MM.1S (cell line): ENCODE results near the gene GRPR.

Source experiments
- DNase-seq: peaks from one replicate; pipeline ENCODE4 v3.0.0-alpha.2; 2015
- H2AFZ ChIP-seq: fragments of 300-600 bp; sonication (generic); 2 replicates; pipeline ENCODE4 v1.6.0; 2016; ENCODE audit warnings: antibody characterized with exemption, low read length
- H3F3A ChIP-seq: fragments of 300-600 bp; sonication (generic); 2 replicates; pipeline ENCODE4 v1.6.1; 2016; ENCODE audit warnings: mild to moderate bottlenecking, antibody characterized with exemption, low read length, moderate library complexity, mixed read lengths; ENCODE audit not compliant: insufficient read depth
- H3K27ac ChIP-seq: fragments of 300-600 bp; sonication (generic); 2 replicates; pipeline ENCODE4 v1.5.1; 2016; ENCODE audit warnings: mild to moderate bottlenecking, low read length
- H3K27me3 ChIP-seq: fragments of 300-600 bp; sonication (generic); replicated peaks from 2 replicates; pipeline ENCODE4 v1.6.0; 2016; ENCODE audit warnings: low read length; ENCODE audit not compliant: insufficient read depth
- H3K36me3 ChIP-seq: fragments of 300-600 bp; sonication (generic); replicated peaks from 2 replicates; pipeline ENCODE4 v1.6.1; 2016; ENCODE audit warnings: mild to moderate bottlenecking, low read length, mixed read lengths; ENCODE audit not compliant: insufficient read depth
- H3K4me1 ChIP-seq: fragments of 300-600 bp; sonication (generic); 2 replicates; pipeline ENCODE4 v1.6.1; 2016; ENCODE audit warnings: low read length, mixed read lengths
- H3K4me2 ChIP-seq: fragments of 300-600 bp; sonication (generic); 2 replicates; pipeline ENCODE4 v1.6.0; 2016; ENCODE audit warnings: low read depth, low read length
- H3K4me3 ChIP-seq: fragments of 300-600 bp; sonication (generic); 2 replicates; pipeline ENCODE4 v1.5.1; 2016; ENCODE audit warnings: low read length, mixed read lengths
- H3K79me2 ChIP-seq: fragments of 300-600 bp; sonication (generic); 2 replicates; pipeline ENCODE4 v1.6.1; 2016; ENCODE audit warnings: mixed run types, low read length, mixed read lengths
- H3K9ac ChIP-seq: fragments of 300-600 bp; sonication (generic); 2 replicates; pipeline ENCODE4 v1.6.1; 2016; ENCODE audit warnings: low read length, mixed read lengths
- H3K9me2 ChIP-seq: fragments of 300-600 bp; sonication (generic); replicated peaks from 2 replicates; pipeline ENCODE4 v1.6.1; 2016; ENCODE audit warnings: mild to moderate bottlenecking, low read length, mixed read lengths; ENCODE audit not compliant: insufficient read depth
- H3K9me3 ChIP-seq: fragments of 300-600 bp; sonication (generic); replicated peaks from 2 replicates; pipeline ENCODE4 v1.6.1; 2016; ENCODE audit warnings: mild to moderate bottlenecking, low read length, mixed read lengths; ENCODE audit not compliant: insufficient read depth
- H4K20me1 ChIP-seq: fragments of 300-600 bp; sonication (generic); 2 replicates; pipeline ENCODE4 v1.6.1; 2016; ENCODE audit warnings: mild to moderate bottlenecking, low read length, moderate library complexity, mixed read lengths; ENCODE audit not compliant: insufficient read depth
- CTCF ChIP-seq: fragments of 300-600 bp; sonication (generic); IDR thresholded peaks from 2 replicates; pipeline ENCODE4 v1.5.1; 2016; ENCODE audit warnings: antibody characterized with exemption, low read length, mixed read lengths
- EZH2 ChIP-seq: fragments of 300-600 bp; sonication (generic); optimal IDR thresholded peaks from 2 replicates; pipeline ENCODE3; 2017; ENCODE audit warnings: low read depth, mild to moderate bottlenecking, antibody characterized with exemption, low read length, mixed read lengths
- EZH2phosphoT487 ChIP-seq: fragments of 300-600 bp; sonication (generic); IDR thresholded peaks from 2 replicates; pipeline ENCODE4 v1.6.1; 2018; ENCODE audit warnings: antibody characterized with exemption, low read length

GRPR gene

GRCh38 chrX:16191605-16192004 is 68.2 kb downstream of the GRPR start:
- H3K79me2 ChIP-seq: no peaks in the 10 kb centered on the region

GRCh38 chrX:16196829-16197228 is 73.5 kb downstream of the GRPR start:
- no peak for TF ChIP-seq CTCF
- Histone ChIP-seq H3K9me3 (no peaks in the 10 kb centered on the region), H3K9me2 (no peaks in the 10 kb centered on the region), H3K27ac (no peak overlapping the region), H2AFZ (no peak overlapping the region), H3K4me3 (no peak overlapping the region), H3K79me2 (no peaks in the 10 kb centered on the region), H3K36me3 (no peaks in the 10 kb centered on the region), H4K20me1 (no peaks in the 10 kb centered on the region), H3K4me1 (no peaks in the 10 kb centered on the region), H3K9ac (no peak overlapping the region), H3K27me3 (no peaks in the 10 kb centered on the region), H3F3A (no peaks in the 10 kb centered on the region), H3K4me2 (no peak overlapping the region)
- DNase-seq: no peak

More at GRCh38 chrX:16191605-16192004, 68.2 kb downstream of the GRPR start:
- no peaks in the 10 kb centered on the region for H3F3A ChIP-seq
- no peaks in the 10 kb centered on the region for H3K9me3 ChIP-seq
- no peaks in the 10 kb centered on the region for H3K27me3 ChIP-seq
- H3K27ac ChIP-seq: no peak overlapping the region
- DNase-seq: no peak
- H3K4me3 ChIP-seq: no peak overlapping the region
- H2AFZ ChIP-seq: no peak overlapping the region
- H3K4me2 ChIP-seq: no peak overlapping the region
- H3K9me2 ChIP-seq: no peaks in the 10 kb centered on the region
- no peaks in the 10 kb centered on the region for H3K4me1 ChIP-seq
- no peaks in the 10 kb centered on the region for H4K20me1 ChIP-seq
- H3K36me3 ChIP-seq: no peaks in the 10 kb centered on the region
- no peak for TF ChIP-seq CTCF
- TF ChIP-seq EZH2: no peak
- no peak for TF ChIP-seq EZH2phosphoT487
- no peak overlapping the region for H3K9ac ChIP-seq

- Histone ChIP-seq H3F3A (no peaks in the 10 kb centered on the region), H3K27me3 (no peaks in the 10 kb centered on the region), H4K20me1 (no peaks in the 10 kb centered on the region), H3K9me2 (no peaks in the 10 kb centered on the region), H2AFZ (no peak overlapping the region), H3K4me1 (no peaks in the 10 kb centered on the region), H3K9me3 (no peaks in the 10 kb centered on the region), H3K4me3 (no peak overlapping the region), H3K36me3 (no peaks in the 10 kb centered on the region), H3K79me2 (no peaks in the 10 kb centered on the region), H3K27ac (no peak overlapping the region), H3K9ac (no peak overlapping the region), H3K4me2 (no peak overlapping the region)
- TF ChIP-seq EZH2phosphoT487: no peak
- no peak for TF ChIP-seq EZH2
- TF ChIP-seq CTCF: no peak
- no peak for DNase-seq
These were observed 76.0 kb downstream of the GRPR start for GRCh38 chrX:16199343-16199742.

GRCh38 chrX:16202943-16203342 is 79.6 kb downstream of the GRPR start:
- TF ChIP-seq CTCF: no peak
- TF ChIP-seq EZH2phosphoT487: no peak
- TF ChIP-seq EZH2: no peak
- H3K27ac ChIP-seq: no peak overlapping the region
- no peaks in the 10 kb centered on the region for H3K4me1 ChIP-seq

More at GRCh38 chrX:16202943-16203342, 79.6 kb downstream of the GRPR start:
- no peaks in the 10 kb centered on the region for H3K36me3 ChIP-seq
- no peaks in the 10 kb centered on the region for H3K79me2 ChIP-seq
- DNase-seq: no peak
- no peak overlapping the region for H3K9ac ChIP-seq
- no peaks in the 10 kb centered on the region for H4K20me1 ChIP-seq
- H3K9me2 ChIP-seq: no peaks in the 10 kb centered on the region
- H3K27me3 ChIP-seq: no peaks in the 10 kb centered on the region
- H3K4me2 ChIP-seq: no peak overlapping the region
- no peaks in the 10 kb centered on the region for H3K9me3 ChIP-seq
- H3F3A ChIP-seq: no peaks in the 10 kb centered on the region
- H2AFZ ChIP-seq: no peak overlapping the region
- no peak overlapping the region for H3K4me3 ChIP-seq
